Activated CD4-positive, CD25-positive, alpha-beta regulatory T cell (primary cell): Measurements from ENCODE around the gene TRIM63.

Source experiments
- DNase-seq, 4 experiments: peaks; one replicate each; lab custom pipeline; 2025; lab: John Stamatoyannopoulos, UW

The TRIM63 gene

DNA sequence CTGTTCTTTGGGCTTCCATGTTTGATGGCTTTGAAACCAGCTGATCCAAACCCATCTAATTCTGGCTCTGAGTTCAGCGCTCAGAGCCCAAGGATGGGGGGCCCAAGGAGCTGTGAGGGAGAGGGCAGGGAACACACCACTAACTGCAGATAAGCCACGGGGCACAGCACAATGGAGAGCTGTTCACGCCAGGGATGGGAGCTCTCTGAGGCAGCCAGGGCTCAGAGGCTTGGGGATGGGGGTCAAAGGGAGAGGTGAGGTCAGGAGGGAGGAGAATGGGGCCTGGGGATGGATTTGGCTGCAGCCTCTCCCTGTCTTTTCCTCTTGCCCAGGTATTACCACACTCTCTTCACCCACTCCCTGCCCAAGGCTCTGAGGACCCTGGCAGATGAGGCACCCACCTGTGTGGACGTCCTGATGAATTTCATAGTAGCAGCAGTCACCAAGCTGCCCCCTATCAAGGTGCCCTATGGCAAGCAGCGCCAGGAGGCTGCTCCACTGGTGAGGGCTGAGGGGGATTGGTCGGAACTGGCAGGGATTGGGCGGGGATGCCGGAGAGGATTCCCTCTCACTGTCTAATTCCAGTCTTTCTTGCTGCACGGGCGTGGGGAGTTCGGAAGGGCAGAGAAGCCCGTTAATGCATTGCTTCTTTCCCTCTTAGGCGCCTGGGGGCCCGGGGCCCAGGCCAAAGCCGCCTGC lies 32.8 kb downstream of the TRIM63 start:
- no peak for DNase-seq

DNA sequence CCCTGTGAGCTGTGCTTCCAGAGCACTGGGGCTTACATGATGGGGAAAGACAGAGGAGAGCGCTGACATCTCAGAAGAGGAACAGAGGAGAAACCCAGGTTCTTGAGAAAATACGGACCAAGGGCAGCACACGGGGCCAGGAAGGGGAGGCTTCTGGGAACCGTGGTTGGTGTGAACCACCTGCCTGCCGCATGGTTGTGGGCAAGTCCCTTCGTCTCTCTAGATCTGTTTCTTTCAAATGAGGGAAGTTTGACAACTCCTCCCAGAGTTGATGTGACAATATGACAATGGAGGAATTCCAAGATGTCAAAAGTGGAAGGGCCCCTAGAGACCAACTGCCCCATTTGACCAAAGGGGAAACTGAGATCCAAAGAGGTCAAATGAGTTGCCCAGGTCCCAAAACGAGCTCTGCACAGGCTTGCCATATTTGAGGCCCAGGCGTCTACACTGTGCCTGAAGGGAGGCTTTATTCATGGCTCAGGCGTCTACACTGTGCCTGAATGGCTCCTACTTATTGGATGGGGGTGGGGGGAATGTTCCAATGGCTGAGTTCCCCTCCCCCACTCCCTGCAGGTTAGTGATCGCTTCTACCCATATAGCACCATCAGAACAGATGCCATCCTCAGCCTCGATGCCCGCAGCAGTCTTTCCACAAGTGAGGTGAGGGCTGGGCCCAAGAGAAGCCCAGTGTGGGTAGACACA lies 34.6 kb downstream of the TRIM63 start:
- no peak for DNase-seq

DNA sequence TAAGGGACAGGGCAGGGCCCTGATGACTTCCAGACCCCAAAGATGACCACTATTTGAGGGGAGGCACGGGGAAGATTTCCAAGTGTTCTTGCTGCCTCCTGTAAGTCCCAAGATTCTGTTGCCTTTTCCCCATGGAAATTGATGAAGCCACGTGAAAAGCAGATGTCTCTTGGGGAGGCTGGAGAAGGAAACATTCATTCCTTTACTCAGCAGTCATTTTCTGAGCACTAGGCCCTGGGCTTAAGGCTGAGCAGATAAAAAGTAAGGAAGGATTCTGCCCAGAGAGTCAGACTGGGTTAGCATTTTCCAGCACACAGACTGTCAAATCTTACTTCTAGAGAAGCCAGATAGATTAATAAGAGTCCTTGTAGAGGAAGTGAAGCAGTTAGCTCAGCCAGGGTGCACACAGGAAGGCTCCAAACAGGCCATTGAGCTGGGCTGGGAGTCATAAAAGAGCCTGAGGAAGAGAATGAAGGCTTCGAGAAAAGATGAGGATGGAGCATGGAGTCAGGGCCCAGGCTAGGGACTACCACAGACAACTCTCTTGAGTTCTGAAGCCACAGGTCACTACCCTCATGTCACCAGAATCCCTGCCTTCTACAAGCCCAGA lies 35.7 kb downstream of the TRIM63 start:
- no peak for DNase-seq

DNA sequence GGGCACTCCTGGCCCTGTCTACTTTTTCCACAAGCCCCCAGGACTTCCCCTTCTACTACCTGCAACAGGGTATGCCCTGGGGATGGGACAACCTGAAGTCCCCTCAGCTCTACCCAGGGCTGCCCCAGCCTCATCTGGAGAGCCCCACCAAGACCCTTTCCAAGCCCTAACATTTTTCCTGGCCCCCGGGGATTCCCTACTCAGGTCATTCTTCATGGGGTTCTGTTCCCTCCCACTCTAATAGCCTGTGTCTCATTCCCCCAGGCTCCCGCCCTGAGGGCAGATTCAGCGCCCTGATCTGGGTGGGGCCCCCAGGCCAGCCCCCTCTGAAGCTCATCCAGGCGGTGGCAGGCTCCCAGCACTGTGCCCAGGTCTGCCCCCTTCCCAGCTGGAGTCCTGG lies 36.2 kb downstream of the TRIM63 start:
- DNase-seq, result no peak

DNA sequence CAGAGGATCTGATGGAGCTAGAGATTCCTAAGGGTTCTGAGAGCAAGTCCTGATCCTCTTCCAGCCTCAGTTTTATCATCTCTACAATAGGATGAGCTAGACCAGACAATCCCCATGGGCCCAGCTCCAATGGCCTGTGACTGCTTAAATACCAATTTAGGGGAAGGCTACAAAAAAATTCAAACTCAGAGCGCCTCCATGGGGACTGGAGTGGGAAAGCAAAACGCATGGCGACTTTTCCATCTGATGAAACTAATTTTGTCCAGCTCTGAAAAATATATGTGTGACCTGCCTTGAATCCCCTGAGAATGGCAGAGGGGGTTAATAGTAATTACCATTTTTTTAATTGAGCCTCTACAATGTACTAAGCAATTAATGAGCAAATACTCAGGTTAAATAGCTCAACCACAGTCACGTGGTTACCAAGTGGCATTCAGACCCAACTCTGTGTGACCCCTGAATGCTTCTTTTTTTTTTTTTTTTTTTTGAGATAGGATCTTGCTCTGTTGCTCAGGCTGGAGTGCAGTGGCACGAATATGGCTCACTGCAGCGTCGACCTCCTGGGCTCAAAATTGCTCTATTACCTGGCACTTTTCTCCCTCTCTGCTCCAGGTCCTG lies 37.5 kb downstream of the TRIM63 start:
- DNase-seq, result no peak

DNA sequence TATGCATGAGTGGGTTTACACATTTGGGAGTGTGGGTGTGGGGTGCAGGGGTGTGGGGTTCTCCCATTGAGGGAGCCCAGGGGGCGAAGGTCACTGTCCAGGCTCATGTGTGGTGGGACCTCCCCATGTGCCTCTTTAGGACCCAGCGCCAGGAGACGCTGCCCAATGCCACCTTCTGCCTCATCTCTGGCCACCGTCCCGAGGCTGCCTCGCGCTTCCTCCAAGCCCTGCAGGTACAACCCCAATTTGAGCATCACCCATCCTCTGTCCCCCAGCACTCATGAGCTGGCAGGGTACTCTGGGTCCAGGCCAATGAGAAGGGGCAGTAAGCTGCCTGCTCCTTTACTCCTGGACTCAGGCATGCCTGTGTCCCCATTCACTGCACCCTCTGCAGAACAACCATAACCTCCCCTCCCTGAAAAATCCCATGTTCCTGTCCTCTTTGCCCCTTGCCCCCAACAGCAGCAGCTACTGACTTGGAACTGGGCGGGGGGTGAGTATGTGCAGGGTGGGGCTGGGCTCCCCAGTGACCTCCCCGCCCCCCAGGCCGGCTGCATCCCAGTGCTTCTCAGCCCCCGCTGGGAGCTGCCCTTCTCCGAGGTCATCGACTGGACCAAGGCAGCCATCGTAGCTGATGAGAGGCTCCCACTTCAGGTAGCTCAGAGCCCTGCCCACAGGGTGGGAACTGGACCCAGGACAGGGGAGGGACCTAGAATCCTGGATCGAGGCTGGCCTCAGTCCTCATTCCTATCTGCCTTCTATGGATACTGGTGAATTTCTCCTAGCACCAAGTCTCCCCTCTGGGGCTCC lies 38.2 kb downstream of the TRIM63 start:
- no peak for DNase-seq

DNA sequence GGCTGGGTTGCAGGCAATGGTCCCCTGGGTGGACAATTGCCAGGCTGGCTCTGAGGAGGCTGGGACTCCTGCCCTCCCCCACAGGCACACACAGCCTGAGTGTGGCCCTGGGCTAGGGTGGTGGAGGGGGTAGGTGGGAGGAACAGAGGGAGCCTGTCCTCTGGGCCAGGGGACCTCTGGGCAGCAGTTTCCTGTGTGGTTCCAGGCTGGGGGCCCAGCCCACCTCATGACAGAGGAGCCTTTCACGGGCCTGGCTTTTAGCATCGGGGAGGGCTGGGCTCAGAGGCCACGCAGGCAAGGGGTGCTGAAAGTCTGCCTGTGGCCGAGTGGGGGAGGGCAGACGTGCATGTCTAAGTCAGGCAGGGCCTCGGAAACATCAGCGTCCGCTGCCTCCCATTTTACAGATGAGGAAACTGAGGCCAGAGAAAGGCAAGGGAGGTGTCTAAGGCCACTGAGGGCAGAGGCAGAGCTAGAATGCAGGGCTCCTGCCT lies 38.9 kb downstream of the TRIM63 start:
- DNase-seq, result no peak

DNA sequence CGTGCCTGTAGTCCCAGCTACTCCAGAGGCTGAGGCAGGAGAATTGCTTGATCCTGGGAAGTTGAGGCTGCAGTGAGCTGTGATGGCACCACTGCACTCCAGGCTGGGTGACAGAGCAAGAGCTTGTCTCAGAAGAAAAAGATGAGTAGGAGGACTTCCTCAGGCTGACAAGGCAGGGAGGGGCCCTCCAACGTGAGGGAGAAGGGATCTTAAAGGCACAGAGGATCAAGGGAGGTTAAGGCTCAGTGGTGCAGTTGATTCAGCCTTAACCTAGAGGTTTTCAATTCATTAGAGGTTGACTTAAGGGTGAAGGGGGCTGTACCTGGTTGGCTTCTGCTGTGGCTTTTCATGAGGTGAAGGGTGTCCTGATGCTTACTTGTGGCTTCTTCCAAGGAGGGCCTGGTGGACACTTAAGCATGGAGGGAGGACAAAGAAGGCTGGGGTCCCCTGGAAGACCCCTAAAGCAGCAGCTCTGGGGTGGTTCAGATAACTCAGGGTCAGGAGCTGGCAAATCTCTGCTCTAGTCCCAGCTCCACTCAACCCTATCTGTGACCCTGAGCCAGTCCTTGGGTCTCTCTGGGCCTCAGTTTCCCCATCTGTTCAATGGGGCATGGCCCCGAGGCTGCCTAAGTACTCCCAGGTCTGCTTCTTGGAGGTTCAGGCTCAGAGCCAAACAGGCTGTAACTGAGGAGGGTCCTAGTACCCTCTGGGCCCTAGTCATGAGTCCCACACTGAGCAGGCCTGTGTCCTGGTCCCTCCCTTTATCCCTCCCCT lies 39.5 kb downstream of the TRIM63 start:
- DNase-seq, result no peak

DNA sequence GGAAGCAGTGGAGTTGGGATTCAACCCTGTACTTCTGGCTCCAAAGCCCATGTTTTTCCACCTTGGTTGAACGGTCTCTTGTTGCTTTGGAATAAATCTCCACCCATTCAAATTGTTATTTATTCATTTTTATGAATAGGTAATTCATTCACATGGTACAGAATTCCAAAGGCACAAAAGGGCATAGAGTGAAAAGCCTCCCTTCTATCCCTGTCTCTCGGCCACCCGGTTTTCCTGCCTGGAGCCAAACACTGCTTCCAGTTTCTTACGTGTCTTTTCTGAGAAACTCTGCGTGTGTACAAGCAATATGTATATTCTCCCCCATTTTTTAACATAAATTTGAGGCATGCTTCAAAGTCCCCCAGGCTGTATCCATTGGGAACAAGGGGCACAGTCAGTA lies 41.9 kb downstream of the TRIM63 start:
- no peak for DNase-seq

DNA sequence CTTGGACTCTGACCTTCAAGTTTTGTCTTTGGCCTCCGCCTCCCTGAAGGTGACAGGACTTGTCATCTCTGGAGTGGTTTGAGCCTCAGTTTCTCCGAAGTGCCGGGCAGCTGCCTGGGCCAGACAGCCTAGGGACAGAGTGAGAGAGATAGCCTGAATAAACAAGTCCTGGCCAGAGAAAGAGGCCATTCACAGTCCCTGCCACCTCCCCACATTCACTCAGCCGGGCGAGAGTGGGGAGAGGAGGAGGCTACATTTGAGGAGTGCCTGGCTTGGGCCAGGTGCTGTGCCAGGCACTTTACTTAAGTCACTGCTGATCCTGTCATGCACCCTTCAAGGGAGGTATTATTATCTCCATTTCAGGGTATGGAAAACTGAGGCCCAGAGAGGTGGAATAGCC lies 42.4 kb downstream of the TRIM63 start:
- no peak for DNase-seq

DNA sequence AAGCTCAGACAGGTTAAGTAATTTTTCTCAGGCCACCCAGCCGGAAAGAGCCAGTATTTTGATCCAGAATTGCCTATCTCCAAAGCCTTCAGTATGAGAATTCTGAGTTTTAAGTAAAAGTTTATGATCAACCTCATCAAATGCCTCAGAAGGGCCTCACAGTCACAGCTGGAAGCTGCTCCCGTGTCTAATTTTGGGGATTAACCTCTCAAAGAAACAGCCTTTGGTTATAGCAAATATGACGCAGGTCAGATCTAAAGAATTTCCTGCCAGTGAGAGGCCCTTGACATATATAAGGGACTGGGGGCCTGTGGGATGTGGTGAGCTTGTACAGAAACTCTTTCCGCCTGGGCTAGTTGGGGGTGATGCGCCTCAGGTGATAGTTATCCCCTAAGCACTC lies 43.6 kb downstream of the TRIM63 start:
- no peak for DNase-seq

DNA sequence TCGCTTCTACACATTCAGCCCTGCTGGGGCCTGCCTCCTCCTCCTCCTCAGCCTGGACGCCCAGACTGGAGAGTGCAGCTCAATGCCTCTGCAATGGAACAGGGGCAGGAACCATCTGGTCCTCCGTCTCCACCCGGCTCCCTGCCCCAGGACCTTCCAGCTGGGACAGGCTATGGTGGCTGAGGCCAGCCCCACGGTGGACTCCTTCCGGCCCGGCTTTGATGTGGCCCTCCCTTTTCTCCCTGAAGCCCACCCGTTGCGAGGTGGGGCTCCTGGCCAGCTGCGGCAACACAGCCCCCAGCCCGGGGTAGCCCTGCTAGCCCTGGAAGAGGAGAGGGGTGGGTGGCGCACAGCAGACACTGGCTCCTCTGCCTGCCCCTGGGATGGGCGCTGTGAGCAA lies 44.4 kb downstream of the TRIM63 start:
- DNase-seq, result no peak

DNA sequence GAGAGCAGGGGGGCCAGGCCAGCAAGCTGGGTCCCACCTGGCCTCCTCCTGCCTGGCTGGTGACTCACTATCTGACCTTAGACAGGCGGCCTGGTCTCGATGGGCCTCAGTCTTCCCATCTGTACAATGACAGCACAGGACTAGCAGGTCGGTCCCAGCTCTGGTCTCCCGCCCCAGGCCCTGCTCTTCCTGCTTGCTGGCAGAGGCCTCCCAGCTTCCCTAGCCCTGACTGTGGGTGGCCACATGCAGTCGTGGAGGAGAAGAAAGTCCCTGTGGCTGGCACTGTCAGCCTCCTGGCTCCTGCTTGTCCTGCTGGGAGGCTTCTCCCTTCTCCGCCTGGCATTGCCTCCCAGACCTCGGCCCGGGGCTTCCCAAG lies 45.0 kb downstream of the TRIM63 start:
- no peak for DNase-seq

DNA sequence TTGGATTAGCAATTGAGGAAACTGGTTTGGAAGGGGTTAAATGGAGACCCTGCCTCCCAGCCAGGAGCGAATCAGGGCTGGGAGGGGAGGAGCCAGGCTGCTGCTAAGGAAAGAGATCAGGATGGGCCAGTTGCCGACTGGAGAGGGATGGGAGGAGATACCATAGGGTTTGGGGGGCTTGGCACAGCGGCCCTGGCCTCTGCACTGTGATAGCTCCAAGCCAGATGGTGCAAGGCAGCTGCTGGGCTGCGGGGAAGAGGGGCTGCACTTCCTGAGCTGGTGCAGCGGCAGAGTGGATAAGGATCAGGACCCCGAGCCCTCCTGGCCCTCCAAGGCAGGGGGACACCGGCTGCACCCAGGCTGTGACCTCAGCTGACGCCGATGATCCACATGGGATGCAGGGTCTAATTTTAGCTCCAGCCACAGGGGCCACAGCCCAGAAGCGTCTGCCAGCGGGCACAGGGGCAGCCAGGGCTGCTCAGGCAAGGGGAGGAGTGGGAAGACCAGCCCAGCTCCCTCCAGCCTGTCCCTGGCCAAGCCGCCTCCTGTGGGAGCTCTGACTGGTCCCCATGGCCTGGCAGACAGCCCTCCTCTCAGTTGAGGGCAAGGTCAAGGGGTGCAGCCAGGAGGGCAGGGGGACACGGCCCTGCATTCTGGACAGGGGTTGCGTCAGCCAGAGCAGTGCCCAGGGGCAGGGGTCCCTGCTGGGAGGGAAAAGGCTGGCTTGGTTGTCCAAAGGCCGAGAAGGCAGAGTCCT lies 45.6 kb downstream of the TRIM63 start, which contains the start of gene EXTL1:
TSS of gene EXTL1 (plus strand) at position 129 of the 757 bp plus-strand sequence. CDS start 872 bp downstream, outside the sequence.
- no peak for DNase-seq

DNA sequence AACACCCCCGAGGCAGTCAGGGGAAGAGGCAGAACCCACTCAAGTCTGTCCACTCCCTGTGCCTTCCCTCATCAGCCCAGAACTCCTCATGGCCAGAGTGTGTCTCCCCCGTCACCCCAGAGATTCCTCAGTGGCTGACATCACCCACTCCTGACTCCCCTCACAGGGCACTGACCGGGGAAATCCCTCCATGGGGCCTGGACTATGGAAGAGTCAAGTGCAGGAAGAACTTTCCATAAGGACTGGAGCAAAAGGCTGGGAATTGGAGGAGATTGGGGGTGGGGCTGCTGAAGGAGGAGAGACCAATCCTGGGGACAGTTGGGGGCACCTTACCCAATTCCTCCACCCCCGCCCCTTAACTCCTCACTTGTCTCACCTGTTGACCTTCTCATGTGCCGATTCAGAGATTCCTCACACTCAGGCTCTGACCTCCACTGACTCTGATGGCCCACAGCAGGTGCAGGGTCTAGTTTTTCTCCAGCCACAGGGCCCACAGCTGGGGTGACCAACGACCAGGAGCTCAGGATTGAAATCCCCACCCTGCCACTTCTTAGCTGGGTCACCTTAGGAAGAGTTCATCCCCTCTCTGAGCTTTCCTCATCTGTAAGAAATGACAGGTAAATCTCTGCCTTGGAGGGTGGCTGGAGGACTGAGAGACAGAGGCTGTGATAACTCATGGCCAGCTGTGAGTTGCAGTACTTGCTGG lies 46.3 kb downstream of the TRIM63 start:
- no peak for DNase-seq

DNA sequence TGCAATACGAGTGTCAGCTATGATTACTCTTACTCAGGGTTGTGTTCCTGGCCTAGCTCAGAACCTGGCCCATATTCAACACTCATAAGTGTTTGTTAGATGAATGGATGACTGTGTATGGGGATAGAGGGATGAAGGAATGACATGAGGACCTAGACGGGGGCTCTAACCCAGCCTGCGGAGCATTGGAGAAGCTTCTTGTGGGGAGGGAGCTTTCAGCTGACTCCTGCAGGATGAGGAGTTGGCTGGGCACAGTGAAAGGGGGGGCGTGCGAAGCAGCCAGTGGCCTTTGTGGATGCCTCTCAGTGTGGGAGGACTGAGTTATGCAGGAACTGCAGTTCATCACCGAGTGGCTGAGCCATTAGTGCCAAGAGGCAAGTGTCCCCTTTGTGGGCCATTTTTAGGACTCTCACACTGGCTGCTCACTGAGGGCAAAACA lies 47.1 kb downstream of the TRIM63 start:
- no peak for DNase-seq

DNA sequence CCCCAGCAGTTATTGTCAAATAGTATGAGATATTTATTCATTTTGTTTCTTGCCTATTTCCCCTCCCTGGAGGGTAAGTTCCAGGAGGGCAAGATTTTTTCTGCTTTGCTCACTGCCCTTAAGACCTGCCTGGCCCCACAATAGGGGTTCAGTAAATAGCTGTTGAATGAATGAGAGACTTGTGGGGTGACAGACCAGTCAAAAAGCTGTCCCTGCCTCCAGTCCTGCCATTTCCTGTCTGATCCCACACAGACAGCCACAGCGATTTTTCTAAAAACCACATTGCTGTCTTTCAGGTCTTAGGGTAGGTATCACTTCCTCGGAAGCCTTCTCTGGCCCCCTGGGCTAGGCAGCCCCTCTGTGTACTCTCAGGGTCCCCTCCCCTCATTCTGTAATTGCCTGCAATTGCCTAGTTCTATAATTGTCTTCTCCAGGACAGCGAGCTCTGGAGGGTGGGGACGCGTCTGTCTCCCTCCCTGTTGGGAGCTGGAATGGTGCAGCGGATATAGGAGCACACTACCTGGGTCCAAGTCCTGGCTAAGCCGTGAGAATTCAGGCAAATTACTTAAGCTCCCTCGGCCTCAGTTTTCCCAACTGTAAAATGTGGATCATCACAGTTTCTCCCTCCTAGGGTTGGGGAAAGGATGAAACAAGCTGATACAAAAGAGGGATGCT lies 47.7 kb downstream of the TRIM63 start:
- DNase-seq, result no peak

DNA sequence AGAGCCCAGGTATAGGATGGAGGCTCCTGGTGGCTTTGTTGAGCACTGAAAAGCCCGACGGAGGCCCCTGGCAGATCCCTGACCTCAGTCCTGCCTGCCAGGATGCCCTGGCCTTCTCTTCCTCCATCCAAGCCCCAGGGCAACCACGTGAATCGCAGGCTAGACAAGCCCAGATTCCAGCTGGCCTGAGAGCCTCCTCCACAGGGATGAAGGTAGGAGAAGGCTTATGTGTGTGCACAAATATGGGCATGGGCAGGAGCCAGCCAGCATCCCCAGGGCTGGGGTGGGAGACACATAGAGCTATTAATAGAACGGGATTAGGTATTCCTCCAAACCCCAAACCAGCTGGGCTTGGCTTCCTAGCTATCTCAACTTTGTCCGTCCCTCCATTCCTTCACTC lies 49.8 kb downstream of the TRIM63 start:
- no peak for DNase-seq

DNA sequence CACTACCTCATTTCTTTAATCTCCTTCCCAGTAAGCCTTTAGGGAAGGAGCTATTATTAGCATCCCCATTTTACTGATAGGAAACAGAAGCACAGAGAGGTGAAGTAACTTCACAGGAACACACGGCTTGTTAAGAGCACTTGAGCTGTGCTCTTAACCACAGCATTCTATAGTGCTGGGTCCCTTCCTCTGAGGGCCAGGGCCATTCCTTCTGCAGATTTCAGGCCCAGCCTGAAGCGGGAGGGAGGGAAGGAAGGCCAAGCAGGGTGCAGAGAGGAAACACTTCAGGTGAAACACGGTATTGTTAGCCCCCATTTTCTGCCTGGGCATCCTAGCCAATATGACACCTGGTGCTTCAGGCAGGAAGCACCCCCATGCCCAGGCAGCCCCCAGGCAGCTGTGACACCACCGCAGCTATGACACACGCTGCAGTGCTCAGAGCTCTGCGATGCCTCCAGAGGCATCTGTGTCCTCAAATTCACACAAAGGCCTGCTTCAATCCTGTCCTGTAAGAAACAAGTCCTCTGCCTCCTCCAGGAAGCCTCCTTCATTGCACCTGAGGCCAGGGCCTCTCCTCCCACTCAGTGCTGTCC lies 50.4 kb downstream of the TRIM63 start:
- DNase-seq, result no peak
